ENCODE data around the gene MSX1.
"Not testable (repeated sequence)": the region's sequence is repeated elsewhere in the genome, so short reads cannot be mapped to it uniquely, and the experiment has no call there.

The MSX1 gene

GRCh38 chr4:4820261-4820660 is 39.2 kb upstream of the MSX1 start:
- no peak for DNase-seq (ENCODE audit: low read depth)
- no peak overlapping the region for H3K4me3 ChIP-seq (ENCODE audit: low read length)
- TF ChIP-seq, protein P1, sequence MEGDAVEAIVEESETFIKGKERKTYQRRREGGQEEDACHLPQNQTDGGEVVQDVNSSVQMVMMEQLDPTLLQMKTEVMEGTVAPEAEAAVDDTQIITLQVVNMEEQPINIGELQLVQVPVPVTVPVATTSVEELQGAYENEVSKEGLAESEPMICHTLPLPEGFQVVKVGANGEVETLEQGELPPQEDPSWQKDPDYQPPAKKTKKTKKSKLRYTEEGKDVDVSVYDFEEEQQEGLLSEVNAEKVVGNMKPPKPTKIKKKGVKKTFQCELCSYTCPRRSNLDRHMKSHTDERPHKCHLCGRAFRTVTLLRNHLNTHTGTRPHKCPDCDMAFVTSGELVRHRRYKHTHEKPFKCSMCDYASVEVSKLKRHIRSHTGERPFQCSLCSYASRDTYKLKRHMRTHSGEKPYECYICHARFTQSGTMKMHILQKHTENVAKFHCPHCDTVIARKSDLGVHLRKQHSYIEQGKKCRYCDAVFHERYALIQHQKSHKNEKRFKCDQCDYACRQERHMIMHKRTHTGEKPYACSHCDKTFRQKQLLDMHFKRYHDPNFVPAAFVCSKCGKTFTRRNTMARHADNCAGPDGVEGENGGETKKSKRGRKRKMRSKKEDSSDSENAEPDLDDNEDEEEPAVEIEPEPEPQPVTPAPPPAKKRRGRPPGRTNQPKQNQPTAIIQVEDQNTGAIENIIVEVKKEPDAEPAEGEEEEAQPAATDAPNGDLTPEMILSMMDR (conservative IDR thresholded peaks at IDR 0.05; ENCODE audit: low read length) = no peak

- H3K4me3 ChIP-seq (ENCODE audit: low read length) = no peak overlapping the region
- TF ChIP-seq, protein P1 (conservative IDR thresholded peaks at IDR 0.05; ENCODE audit: low read length) = no peak
- DNase-seq (ENCODE audit: low read depth) = no peak
Observed at GRCh38 chr4:4820739-4821138, 38.7 kb upstream of the MSX1 start.

DNA sequence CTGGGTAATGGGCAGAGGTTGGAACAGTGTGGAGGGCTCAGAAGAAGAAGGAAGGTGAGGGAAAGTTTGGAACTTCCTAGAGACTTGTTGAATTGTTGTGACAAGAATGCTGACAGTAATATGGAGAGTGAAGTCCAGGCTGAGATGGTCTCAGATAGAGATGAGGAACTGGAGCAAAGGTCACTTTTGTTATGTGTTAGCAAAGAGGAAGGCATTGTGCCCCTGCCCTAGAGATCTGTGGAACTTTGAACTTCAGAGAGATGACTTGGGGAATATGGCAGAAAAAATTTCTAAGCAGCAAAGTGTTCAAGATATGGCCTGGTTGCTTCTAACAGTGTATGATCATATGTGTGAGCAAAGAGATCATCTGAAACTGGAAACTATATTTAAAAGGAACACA is 37.9 kb upstream of the MSX1 start:
- DNase-seq (ENCODE audit: low read depth) = no peak
- TF ChIP-seq, protein P1 (conservative IDR thresholded peaks at IDR 0.05; ENCODE audit: low read length) = no peak
- no peak overlapping the region for H3K4me3 ChIP-seq (ENCODE audit: low read length)

DNA sequence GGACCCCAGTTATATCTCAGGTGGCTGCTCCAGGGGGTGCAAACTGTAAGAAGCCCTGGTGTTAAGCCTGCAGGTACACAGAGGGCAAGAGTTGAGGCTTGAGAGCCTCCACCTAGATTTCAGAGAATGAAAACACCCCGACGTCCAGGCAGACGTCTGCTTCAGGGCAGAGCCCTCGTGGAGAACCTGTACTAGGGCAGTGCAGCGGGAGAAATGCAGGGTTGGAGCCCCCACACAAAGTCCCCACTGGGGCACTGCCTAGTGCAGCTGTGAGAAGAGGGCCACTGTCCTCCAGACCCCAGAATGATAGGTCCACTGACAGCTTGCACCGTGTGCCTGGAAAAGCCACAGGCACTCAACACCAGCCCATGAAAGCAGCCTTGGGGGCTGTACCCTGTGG is 37.2 kb upstream of the MSX1 start:
- not testable (repeated sequence) for H3K4me3 ChIP-seq (ENCODE audit: low read length); DNase-seq (ENCODE audit: low read depth)

DNA sequence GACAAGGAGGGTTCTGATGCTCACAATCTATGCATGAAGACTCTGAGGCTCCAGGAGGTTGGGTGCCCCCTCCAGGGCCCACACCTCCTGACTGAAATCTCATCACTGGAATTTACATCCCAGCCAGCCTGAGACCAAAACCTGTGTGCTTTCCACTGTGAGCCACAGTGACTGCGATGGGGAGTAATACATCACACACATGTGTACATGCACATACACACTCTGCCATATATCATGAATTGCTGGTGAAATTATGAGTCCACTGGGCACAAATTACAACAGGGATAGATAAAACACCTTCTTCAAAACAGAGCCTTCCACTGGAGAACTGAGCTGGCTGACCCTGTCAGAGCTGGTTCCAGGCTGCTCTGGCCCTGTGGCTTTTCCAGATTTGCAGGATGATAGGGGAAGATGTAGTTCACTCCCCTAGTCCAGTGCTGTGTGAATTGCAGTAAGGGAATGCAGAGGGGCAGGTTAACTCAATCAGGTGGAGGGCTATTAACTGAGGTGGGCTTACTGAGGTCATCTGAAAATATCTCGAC is 35.8 kb upstream of the MSX1 start:
- H3K4me3 ChIP-seq (ENCODE audit: low read length) = no peak overlapping the region
- DNase-seq (ENCODE audit: low read depth) = no peak
- TF ChIP-seq, protein P1 (conservative IDR thresholded peaks at IDR 0.05; ENCODE audit: low read length) = no peak

GRCh38 chr4:4824232-4824631 is 35.2 kb upstream of the MSX1 start:
- DNase-seq (ENCODE audit: low read depth) = no peak
- no peak overlapping the region for H3K4me3 ChIP-seq (ENCODE audit: low read length)
- TF ChIP-seq, protein P1 (conservative IDR thresholded peaks at IDR 0.05; ENCODE audit: low read length) = no peak

DNA sequence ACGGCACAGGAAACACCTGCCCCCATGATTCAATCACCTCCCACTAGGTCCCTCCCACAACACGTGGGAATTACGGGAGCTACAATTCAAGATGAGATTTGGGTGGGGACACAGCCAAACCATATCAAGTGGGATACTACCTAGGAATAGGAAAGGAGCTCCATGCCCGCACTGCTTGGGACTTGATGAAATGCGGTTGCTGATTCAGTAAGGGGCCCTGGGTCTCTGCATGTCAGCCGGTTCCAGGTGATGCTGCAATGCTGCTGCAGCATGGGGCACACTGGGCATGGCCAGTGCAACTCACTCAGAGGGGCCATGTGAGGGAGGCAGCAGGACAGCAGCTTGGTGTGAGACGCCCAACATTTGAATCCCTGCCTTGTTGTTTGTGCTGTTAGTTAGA is 34.0 kb upstream of the MSX1 start:
- DNase-seq (ENCODE audit: low read depth) = no peak
- TF ChIP-seq, protein P1 (conservative IDR thresholded peaks at IDR 0.05; ENCODE audit: low read length) = no peak
- no peak overlapping the region for H3K4me3 ChIP-seq (ENCODE audit: low read length)

DNA sequence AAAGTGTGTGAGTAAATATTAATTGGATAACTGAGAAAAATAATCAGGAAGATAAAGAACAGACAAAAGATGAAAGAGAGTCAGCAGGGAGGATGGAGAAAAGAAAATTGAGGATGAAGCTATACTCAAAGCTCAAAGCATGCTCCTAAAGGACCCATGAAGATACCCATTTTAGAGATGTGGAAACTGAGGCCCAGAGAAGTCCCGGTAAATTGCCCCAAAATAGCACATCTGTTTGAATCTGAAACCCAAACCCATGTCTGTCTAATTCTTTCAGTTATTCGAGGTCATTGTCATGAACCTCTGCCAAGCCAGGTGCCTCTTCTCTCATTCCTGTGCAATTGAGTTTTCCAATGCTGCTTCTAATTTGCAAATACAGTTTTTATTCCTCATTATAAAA is 29.6 kb upstream of the MSX1 start:
- no peak for DNase-seq (ENCODE audit: low read depth)
- TF ChIP-seq, protein P1 (conservative IDR thresholded peaks at IDR 0.05; ENCODE audit: low read length) = no peak
- no peak overlapping the region for H3K4me3 ChIP-seq (ENCODE audit: low read length)

All from AG10803 (cell line).